Lung (tissue), 12 donors: ENCODE data around the gene SPTBN1. TPM values are rescaled to one million over a fixed set of nuclear protein-coding genes. Genes with fewer than 3 reads are reported as not detected.

Experiments
- ATAC-seq: fragments of 200-7000 bp; cut with Tn5 transposase; one replicate; pipeline ENCODE4 v1.9.1; 2020; ENCODE audit warnings: moderate number of reproducible peaks; ENCODE audit not compliant: insufficient read depth, low FRiP score
- DNase-seq, 3 donors: peaks; one replicate each; pipeline ENCODE4 v3.0.0-alpha.2; 2013 to 2017
- H3K27ac ChIP-seq, 2 donors: one replicate each; pipeline ENCODE4 v1.5.1; 2013; ENCODE audit warnings: mild to moderate bottlenecking in 2 of 2, moderate library complexity in 2 of 2, control low read depth in 1 of 2, inconsistent platforms in 1 of 2, low read depth in 1 of 2, low read length in 1 of 2
- H3K27me3 ChIP-seq, 3 donors: one replicate each; pipeline ENCODE4 v1.5.1; 2013; ENCODE audit warnings: low read length in 2 of 3; ENCODE audit not compliant: control insufficient read depth in 3 of 3, insufficient read depth in 3 of 3
- H3K36me3 ChIP-seq, 4 donors: one replicate each; pipeline ENCODE4 v1.5.1; 2013; ENCODE audit warnings: low read length in 4 of 4, mild to moderate bottlenecking in 1 of 4, moderate library complexity in 1 of 4; ENCODE audit not compliant: control insufficient read depth in 4 of 4, insufficient read depth in 4 of 4
- H3K4me1 ChIP-seq, 5 donors: one replicate each; pipeline ENCODE4 v1.5.1; 2013; ENCODE audit warnings: low read length in 5 of 5, mild to moderate bottlenecking in 2 of 5, moderate library complexity in 1 of 5; ENCODE audit not compliant: control insufficient read depth in 5 of 5, insufficient read depth in 5 of 5
- H3K4me3 ChIP-seq: one replicate; pipeline ENCODE4 v1.5.1; 2013; ENCODE audit warnings: mild to moderate bottlenecking, control low read depth, moderate library complexity
- H3K9ac ChIP-seq, 2 donors: one replicate each; pipeline ENCODE4 v1.5.1; 2013; ENCODE audit warnings: low read length in 2 of 2, control low read depth in 1 of 2; ENCODE audit not compliant: insufficient read depth in 1 of 2
- H3K9me3 ChIP-seq, 4 donors: one replicate each; pipeline ENCODE4 v1.5.1; 2013; ENCODE audit warnings: low read length in 3 of 4, mild to moderate bottlenecking in 1 of 4, moderate library complexity in 1 of 4; ENCODE audit not compliant: control insufficient read depth in 4 of 4, insufficient read depth in 3 of 4
- WGBS, 2 donors: extraction: QIAGEN DNeasy Blood & Tissue Kit; methylation state at CpG; one replicate each; pipeline ENCODE4 v1.1.7; 2013; 5-methylcytosine and 5-hydroxymethylcytosine counted together
- polyA plus RNA-seq, 2 donors: library from polyadenylated mRNA; stranded (reverse); fragments of 200-250 nt; gene quantifications; one replicate each; pipeline ENCODE4 v1.2.1, GENCODE V29; 2013
- total RNA-seq, 2 donors: library from RNA; depleted of rRNA in 1 of 2; stranded (reverse); fragments of >200 nt in 1 of 2; gene quantifications; one replicate each; pipeline ENCODE4 v1.2.1, GENCODE V29; 2014 to 2021
- TF ChIP-seq, protein P1 (sequence below): IDR thresholded peaks from 2 replicates; pipeline ENCODE4 v1.5.1; 2012; ENCODE audit warnings: mild to moderate bottlenecking; ENCODE audit errors: control extremely low read depth, extremely low read depth
- donor health status: control.
- donor health status: control.
- donor health status: Bipolar disorder and iron deficiency.
- donor health status: healthy.
- donor health status: DM: yes; HTN: yes; CAD: no.

Gene SPTBN1
- total and polyA plus RNA-seq, 4 donors: 89.4 to 715 (median 275) TPM

DNA sequence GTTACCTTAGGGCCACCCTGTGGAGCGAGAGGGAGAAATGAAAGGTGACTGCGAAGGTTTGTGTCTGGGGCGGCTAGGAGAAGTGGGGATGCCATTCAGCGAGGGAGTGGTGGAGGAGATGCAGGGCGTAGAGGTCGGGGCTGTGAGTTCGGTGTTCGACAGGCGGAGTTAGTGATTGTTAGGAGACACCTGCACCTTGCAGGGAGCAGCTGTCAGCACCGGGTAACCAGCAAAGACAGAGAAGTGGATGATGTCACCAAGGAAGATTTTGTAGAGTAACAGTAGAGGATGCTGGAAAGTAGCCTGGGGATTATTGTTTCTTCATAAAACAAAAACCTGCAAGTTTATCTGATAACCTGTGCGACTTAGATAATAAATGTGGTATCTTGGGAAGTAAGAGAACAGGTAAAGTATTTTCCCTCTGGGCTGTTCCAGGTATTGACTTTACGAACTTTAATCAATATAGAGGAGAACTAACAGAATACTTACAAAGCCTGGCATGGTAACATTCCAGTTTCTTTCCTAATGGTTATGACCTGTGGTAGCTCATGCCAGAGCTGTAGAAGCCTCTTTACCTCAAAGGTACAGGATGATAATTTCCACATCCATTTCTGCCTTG is 63.8 kb downstream of the SPTBN1 start:
- H3K36me3 ChIP-seq: no peaks in the 10 kb centered on the region
- H3K27ac ChIP-seq: peak overlapping the region in 1 of 2 donors; percentile 69
- no peaks in the 10 kb centered on the region for H3K27me3 ChIP-seq
- DNase-seq (no peak), ATAC-seq (no peak)
- no peaks in the 10 kb centered on the region for H3K9me3 ChIP-seq
- 84 to 85% methylated on average over 12 of the region's 12 CpGs for WGBS, 2 donors
- H3K4me3 ChIP-seq: no peak overlapping the region
- no peak overlapping the region for H3K9ac ChIP-seq
- peaks cover 11 to 48% (median 15%) of the 10 kb centered on the region in 5 donors for H3K4me1 ChIP-seq
- TF ChIP-seq, protein P1, sequence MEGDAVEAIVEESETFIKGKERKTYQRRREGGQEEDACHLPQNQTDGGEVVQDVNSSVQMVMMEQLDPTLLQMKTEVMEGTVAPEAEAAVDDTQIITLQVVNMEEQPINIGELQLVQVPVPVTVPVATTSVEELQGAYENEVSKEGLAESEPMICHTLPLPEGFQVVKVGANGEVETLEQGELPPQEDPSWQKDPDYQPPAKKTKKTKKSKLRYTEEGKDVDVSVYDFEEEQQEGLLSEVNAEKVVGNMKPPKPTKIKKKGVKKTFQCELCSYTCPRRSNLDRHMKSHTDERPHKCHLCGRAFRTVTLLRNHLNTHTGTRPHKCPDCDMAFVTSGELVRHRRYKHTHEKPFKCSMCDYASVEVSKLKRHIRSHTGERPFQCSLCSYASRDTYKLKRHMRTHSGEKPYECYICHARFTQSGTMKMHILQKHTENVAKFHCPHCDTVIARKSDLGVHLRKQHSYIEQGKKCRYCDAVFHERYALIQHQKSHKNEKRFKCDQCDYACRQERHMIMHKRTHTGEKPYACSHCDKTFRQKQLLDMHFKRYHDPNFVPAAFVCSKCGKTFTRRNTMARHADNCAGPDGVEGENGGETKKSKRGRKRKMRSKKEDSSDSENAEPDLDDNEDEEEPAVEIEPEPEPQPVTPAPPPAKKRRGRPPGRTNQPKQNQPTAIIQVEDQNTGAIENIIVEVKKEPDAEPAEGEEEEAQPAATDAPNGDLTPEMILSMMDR: no peak

DNA sequence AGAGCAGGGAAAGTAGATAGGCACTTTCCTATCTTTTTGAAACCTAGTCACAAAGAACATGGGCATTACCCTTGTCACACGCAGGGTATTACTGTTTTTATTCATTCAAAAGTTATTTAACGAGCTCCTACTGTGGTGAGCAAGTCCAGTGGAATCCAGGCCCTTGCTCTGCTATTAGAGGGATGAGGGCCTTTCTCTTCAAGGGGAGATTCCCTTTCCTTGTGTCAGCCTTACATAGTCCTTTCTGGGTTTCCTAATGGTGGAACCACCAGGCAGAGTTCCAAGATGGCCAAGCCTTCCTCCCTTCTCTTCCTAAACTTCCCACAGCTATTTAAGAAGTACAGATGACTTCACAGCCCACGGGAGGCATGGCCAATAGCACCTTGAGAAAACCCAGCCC is 64.6 kb downstream of the SPTBN1 start:
- H3K9me3 ChIP-seq: no peaks in the 10 kb centered on the region
- peak; percentile 9 for ATAC-seq
- H3K4me1 ChIP-seq: peaks cover 8 to 50% (median 15%) of the 10 kb centered on the region in 5 donors

DNA sequence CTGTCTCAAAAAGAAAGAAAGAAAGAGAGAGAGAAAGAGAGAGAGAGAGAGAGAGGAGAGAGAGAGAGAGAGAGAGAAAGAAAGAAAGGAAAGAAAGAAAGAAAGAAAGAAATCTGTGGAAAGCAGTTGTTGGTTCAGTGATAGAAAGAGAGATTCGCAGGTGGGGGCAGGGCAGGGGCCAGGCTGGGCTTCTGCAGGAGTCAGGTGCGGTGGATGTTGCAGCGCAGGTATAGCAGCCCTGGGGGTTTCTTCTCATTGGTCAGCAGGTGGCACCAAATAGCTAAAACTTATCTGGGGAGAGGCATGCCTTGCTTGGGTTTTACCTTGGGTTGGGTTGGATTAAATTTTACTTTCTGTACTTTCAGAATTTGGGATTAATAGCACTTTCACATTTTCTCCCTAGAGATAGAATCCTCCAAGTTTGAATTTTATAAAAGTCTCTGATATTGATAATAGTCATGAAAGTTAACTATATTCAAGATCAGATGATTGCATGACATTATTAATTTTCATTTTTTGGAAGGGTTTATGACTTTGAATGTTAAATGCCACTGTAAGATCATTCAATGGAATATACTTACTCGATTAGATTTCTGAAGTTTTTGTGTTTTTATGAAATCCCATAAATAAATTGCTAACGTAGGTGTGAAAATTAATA is 66.6 kb downstream of the SPTBN1 start:
- Histone ChIP-seq H3K4me3 (no peak overlapping the region), H3K4me1 (peaks cover 5 to 57% (median 17%) of the 10 kb centered on the region in 5 donors), H3K9me3 (no peaks in the 10 kb centered on the region), H3K27ac (no peak overlapping the region), H3K9ac (no peak overlapping the region), H3K36me3 (peaks cover 6 to 16% (median 9%) of the 10 kb centered on the region in 4 donors), H3K27me3 (no peaks in the 10 kb centered on the region)
- DNase-seq (peak; percentile 50 to 75 (median 65)), ATAC-seq (no peak)
- 32 to 39% methylated on average over 5 of the region's 5 CpGs for WGBS, 2 donors
- TF ChIP-seq, protein P1: peak; percentile 37

More for the DNA sequence above, 64.6 kb downstream of the SPTBN1 start:
- Histone ChIP-seq H3K36me3 (no peaks in the 10 kb centered on the region), H3K27ac (peak overlapping the region in 1 of 2 donors; percentile 69), H3K9ac (no peak overlapping the region), H3K27me3 (no peaks in the 10 kb centered on the region), H3K4me3 (no peak overlapping the region)
- TF ChIP-seq, protein P1: no peak
- 60 to 73% methylated on average over 3 of the region's 3 CpGs for WGBS, 2 donors
- no peak for DNase-seq
